Adrenal gland (tissue), 5 donors: Measurements from ENCODE around the gene ZBED1.

ENCODE experiments used
- POLR2A ChIP-seq, 2 donors: fragments of 450-650 bp; IDR thresholded peaks; one replicate each; pipeline ENCODE4 v1.6.1; 2017; ENCODE audit warnings: antibody characterized with exemption in 2 of 2, mild to moderate bottlenecking in 2 of 2, moderate library complexity in 1 of 2
- TF ChIP-seq, protein P1 (sequence below), 6 experiments: fragments of 450-650 bp in 4 of 6; fragments of 200-600 bp in 2 of 6; sonication (generic) in 1 of 6; IDR thresholded peaks; 1 replicate in 5 of 6; 2 replicates in 1 of 6; pipeline versions ENCODE4 v1.5.1 to v1.8.0; 2016 to 2021; ENCODE audit warnings: antibody characterized with exemption in 6 of 6, mild to moderate bottlenecking in 2 of 6, moderate library complexity in 1 of 6
- donor health status: DM: no; HTN: no; CAD: no.

GRCh38 chrX:2497961-2498780 is 2.6 kb downstream of the ZBED1 start:
- no peak for TF ChIP-seq POLR2A (IDR thresholded peaks at IDR 0.05)
- TF ChIP-seq, protein P1, sequence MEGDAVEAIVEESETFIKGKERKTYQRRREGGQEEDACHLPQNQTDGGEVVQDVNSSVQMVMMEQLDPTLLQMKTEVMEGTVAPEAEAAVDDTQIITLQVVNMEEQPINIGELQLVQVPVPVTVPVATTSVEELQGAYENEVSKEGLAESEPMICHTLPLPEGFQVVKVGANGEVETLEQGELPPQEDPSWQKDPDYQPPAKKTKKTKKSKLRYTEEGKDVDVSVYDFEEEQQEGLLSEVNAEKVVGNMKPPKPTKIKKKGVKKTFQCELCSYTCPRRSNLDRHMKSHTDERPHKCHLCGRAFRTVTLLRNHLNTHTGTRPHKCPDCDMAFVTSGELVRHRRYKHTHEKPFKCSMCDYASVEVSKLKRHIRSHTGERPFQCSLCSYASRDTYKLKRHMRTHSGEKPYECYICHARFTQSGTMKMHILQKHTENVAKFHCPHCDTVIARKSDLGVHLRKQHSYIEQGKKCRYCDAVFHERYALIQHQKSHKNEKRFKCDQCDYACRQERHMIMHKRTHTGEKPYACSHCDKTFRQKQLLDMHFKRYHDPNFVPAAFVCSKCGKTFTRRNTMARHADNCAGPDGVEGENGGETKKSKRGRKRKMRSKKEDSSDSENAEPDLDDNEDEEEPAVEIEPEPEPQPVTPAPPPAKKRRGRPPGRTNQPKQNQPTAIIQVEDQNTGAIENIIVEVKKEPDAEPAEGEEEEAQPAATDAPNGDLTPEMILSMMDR (IDR thresholded peaks at IDR 0.05) = no peak
